ENCODE measurements around the gene LSMEM2. TPM values are rescaled to one million over a fixed set of nuclear protein-coding genes. Genes with fewer than 3 reads are reported as not detected.
A peak's percentile ranks its signal among the peaks of the same experiment; 100 is the strongest.

Gene LSMEM2
- total RNA-seq, 2 experiments from 2014 or later, result not detected

DNA sequence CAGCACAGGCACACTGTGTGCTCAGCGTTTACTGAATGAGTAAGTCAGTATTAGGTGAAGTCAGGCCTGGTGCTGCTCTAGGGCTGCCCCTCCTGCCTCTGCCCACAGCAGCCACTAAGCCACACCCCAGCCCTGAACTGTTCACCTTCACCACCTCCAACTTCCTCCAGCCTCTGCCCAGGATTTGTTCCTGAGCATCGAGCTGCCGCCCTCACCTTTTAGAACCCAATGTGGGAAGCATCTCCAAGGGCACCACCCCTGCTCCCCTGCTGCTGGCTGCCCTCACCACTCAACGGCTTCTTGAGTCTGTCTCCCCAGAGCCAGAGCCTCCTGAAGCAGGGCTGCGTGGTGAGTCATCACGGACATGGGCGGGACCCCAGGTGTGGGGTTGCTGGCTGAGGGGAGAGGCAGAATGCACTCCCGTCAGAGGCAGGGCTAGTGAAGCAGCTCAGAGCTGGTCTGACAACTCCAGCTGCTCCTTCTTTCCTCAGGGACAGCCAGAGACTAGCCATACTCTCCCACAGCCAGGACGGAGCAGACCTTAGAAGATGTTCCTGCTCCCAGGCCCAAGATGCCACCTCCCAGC, 37.9 kb downstream of the LSMEM2 start:
- Mint-ChIP-seq H3K27ac (peak overlapping the region; percentile 82), H3K4me3 (no peak overlapping the region), H3K27me3 (no peaks in the 10 kb centered on the region), H3K4me1 (ENCODE audit: low read depth) (peaks cover 34% of the 10 kb centered on the region), H3K9me3 (no peaks in the 10 kb centered on the region), H3K36me3 (ENCODE audit: low read depth) (peaks cover 1% of the 10 kb centered on the region)
- DNase-seq (peak; percentile 80), ATAC-seq (peak; percentile 65)
- intact Hi-C loops (cut with micrococcal nuclease), result no loop called here
- no peak for TF ChIP-seq CTCF (IDR thresholded peaks at IDR 0.05)
- ChIA-PET CTCF (interaction anchor here (1.2 to 2.8 kb wide), 2 partner anchors 11 to 30 kb away, joined by 3 to 9 read pairs; partner anchors contain the start of gene TUSC2), POLR2A (interaction anchor here (13.4 kb wide), 1 partner anchor 19 kb away, joined by 126 read pairs; the partner anchor contains the start of gene RASSF1)

DNA sequence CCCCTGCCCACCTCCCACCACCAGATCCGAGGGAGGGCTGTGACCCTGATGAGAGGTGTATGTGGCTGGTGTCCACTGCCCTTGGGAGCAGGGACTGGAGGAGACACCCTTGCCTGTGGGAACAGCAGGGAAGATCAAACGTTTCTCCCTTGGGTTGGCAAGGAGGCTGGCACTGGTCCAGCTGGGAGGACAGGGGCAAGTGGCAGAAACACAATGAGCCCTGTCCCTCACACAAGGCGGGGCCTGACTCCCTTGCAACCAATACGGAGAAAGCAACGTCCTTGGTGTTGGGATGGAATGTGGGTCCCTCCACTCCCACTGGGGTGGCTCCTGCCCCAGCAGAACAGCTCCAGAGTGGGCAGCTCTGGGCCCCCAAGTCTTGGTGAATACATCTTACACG, 38.4 kb downstream of the LSMEM2 start:
- no peak for TF ChIP-seq CTCF (IDR thresholded peaks at IDR 0.05)
- no peak for ATAC-seq
- Mint-ChIP-seq H3K4me3 (no peak overlapping the region), H3K9me3 (no peaks in the 10 kb centered on the region), H3K4me1 (ENCODE audit: low read depth) (peaks cover 36% of the 10 kb centered on the region), H3K27me3 (no peaks in the 10 kb centered on the region), H3K36me3 (ENCODE audit: low read depth) (peaks cover 1% of the 10 kb centered on the region), H3K27ac (no peak overlapping the region)
- CTCF ChIA-PET, result interaction anchor here (1.2 to 2.8 kb wide), 3 partner anchors 11 to 30 kb away, joined by 3 to 9 read pairs (median 3); partner anchors contain the start of gene TUSC2
- no peak for DNase-seq
- intact Hi-C loops (cut with micrococcal nuclease), result no loop called here
- POLR2A ChIA-PET, result interaction anchor here (0.9 to 13.4 kb wide), 3 partner anchors 11 to 167 kb away, joined by 3 to 126 read pairs (median 4); partner anchors contain the start of genes RASSF1 and TUSC2

DNA sequence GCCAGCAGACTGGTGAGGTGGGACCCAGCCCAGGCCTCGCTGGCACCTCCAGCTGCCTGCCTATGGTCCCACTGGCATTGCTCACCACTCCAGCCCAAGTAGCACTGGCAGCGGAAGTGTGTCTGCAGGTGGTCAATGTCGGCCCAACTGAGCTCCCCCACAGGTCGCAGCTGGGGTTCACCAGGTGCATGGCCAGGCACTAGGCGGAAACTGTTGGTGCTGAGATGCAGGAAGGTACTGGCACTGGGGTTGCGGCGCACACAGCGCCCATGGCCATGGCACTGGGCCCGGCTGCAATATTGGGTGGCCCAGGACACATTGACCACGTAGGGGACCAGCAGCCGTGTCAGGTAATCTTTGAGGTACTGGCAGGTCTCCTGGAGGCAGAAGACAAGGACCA, 39.3 kb downstream of the LSMEM2 start:
- H3K4me3 Mint-ChIP-seq, result no peak overlapping the region
- intact Hi-C loops (cut with micrococcal nuclease), result no loop called here
- ATAC-seq (no peak), DNase-seq (no peak)
- H3K27me3 Mint-ChIP-seq, result no peaks in the 10 kb centered on the region
- CTCF ChIA-PET, result interaction anchor here (1.2 to 2.8 kb wide), 5 partner anchors 10 to 124 kb away, joined by 3 to 9 read pairs (median 5); partner anchors contain the start of genes HYAL3, NAA80 and TUSC2
- peaks cover 1% of the 10 kb centered on the region for H3K36me3 Mint-ChIP-seq (ENCODE audit: low read depth)
- no peak overlapping the region for H3K27ac Mint-ChIP-seq
- peaks cover 37% of the 10 kb centered on the region for H3K4me1 Mint-ChIP-seq (ENCODE audit: low read depth)
- H3K9me3 Mint-ChIP-seq, result no peaks in the 10 kb centered on the region
- no peak for TF ChIP-seq CTCF (IDR thresholded peaks at IDR 0.05)
- POLR2A ChIA-PET, result interaction anchor here (1.0 to 13.4 kb wide), 4 partner anchors 9 to 18 kb away, joined by 3 to 126 read pairs (median 4); partner anchors contain the start of genes RASSF1 and TUSC2

GRCh38 chr3:50318615-50319014, 39.7 kb downstream of the LSMEM2 start:
- H3K27me3 Mint-ChIP-seq, result no peaks in the 10 kb centered on the region
- no peak overlapping the region for H3K4me3 Mint-ChIP-seq
- no peak for TF ChIP-seq CTCF (IDR thresholded peaks at IDR 0.05)
- POLR2A ChIA-PET, result interaction anchor here (0.6 to 13.4 kb wide), 7 partner anchors 9 to 453 kb away, joined by 3 to 126 read pairs (median 3); partner anchors contain the start of genes IFRD2, RASSF1 and TUSC2
- peaks cover 37% of the 10 kb centered on the region for H3K4me1 Mint-ChIP-seq (ENCODE audit: low read depth)
- ATAC-seq, result no peak
- no peak overlapping the region for H3K27ac Mint-ChIP-seq
- intact Hi-C loops (cut with micrococcal nuclease), result no loop called here
- CTCF ChIA-PET, result interaction anchor here (1.7 to 3.4 kb wide), 4 partner anchors 9 to 124 kb away, joined by 5 to 10 read pairs (median 8); partner anchors contain the start of genes HYAL3, NAA80 and TUSC2
- H3K9me3 Mint-ChIP-seq, result no peaks in the 10 kb centered on the region
- peaks cover 1% of the 10 kb centered on the region for H3K36me3 Mint-ChIP-seq (ENCODE audit: low read depth)
- no peak for DNase-seq

Data from activated CD8-positive, alpha-beta T cell treated with anti-CD3 and anti-CD28 coated beads for 36 hours (primary cell).